ENCODE results near the gene OGA. TPM values are rescaled to one million over a fixed set of nuclear protein-coding genes. Genes with fewer than 3 reads are reported as not detected.

The OGA gene
- total RNA-seq, 1 donor from 2014 or later = 119 TPM

DNA sequence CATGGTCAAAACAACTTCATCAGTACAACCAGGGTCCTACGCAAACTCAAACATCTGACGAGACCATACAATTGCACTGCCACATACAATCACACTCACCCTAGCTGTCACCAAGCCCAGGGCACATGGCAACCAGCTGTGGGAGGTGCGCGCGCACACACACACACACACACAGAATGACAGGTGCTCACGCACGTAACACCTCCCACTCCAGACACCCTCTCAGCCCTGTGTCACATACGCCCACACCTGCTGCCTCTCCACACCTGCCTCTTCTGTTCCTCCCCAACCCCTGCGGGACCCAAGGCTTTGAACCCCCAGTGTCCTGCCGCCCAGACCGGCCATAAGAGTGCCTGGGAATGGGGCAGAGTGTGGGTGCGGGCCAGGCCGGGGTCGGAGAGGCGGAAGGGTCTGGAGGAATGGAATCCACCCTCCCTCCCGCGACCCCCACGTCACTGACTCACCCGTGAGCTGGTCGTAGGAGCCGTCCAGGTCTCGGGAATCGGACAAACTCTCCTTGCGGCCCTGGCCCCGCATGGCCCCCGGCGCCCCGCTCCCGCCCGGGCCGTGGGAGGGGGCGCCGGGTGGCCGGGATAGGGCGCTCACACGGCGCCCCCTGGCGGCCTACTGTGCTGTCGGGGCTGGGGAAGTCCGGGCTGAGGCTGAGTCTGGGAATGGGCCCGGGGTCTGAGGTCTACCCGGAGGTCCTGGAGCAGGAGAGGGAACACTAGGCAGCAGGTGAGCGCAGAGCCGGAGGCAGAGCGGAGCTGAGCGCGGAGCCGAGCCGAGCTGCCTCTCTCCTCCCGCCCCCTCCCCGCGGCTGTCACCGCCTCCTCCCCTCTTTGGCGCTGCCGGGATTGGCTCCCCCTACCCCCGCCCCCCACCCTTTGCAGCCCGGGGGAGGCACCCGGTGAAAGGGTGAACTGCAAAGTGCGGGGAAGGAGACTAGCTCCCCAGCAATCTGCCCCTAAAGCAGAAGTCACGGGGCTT, 25.1 kb upstream of the OGA start, which contains the start of gene KCNIP2:
TSS of gene KCNIP2 (minus strand) at position 769 of the 990 bp plus-strand sequence. CDS start at position 537, 232 bp downstream.
- H3K79me2 ChIP-seq (ENCODE audit: insufficient read depth, low read length) = no peaks in the 10 kb centered on the region
- peaks cover 13% of the 10 kb centered on the region for H3K36me3 Mint-ChIP-seq (ENCODE audit: low read depth, unreplicated experiment)
- TF ChIP-seq EZH2 (IDR thresholded peaks at IDR 0.05; ENCODE audit: insufficient read depth, low read length) = no peak
- TF ChIP-seq, protein P1, sequence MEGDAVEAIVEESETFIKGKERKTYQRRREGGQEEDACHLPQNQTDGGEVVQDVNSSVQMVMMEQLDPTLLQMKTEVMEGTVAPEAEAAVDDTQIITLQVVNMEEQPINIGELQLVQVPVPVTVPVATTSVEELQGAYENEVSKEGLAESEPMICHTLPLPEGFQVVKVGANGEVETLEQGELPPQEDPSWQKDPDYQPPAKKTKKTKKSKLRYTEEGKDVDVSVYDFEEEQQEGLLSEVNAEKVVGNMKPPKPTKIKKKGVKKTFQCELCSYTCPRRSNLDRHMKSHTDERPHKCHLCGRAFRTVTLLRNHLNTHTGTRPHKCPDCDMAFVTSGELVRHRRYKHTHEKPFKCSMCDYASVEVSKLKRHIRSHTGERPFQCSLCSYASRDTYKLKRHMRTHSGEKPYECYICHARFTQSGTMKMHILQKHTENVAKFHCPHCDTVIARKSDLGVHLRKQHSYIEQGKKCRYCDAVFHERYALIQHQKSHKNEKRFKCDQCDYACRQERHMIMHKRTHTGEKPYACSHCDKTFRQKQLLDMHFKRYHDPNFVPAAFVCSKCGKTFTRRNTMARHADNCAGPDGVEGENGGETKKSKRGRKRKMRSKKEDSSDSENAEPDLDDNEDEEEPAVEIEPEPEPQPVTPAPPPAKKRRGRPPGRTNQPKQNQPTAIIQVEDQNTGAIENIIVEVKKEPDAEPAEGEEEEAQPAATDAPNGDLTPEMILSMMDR (IDR thresholded peaks at IDR 0.05; ENCODE audit: insufficient read depth, low read depth, low read length) = peak; percentile 24
- H3K27ac ChIP-seq (ENCODE audit: low read depth, low read length) = no peak within 1 kb of the TSS
- H3K27me3 Mint-ChIP-seq (ENCODE audit: low read depth, unreplicated experiment) = peaks cover 13% of the 10 kb centered on the region
- no peak within 1 kb of the TSS for H3K4me3 ChIP-seq (ENCODE audit: insufficient read depth, low read depth, low read length)
- no peak within 1 kb of the TSS for H3K9ac ChIP-seq (ENCODE audit: low read length)
- peaks cover 15% of the 10 kb centered on the region for H3K4me1 ChIP-seq (ENCODE audit: insufficient read depth, low read length)
- peaks cover 15% of the 10 kb centered on the region for H3K4me1 Mint-ChIP-seq (ENCODE audit: low read depth, unreplicated experiment)
- no peaks in the 10 kb centered on the region for H3K36me3 ChIP-seq (ENCODE audit: insufficient read depth, low read length)
- no peaks in the 10 kb centered on the region for H3K9me3 ChIP-seq (ENCODE audit: insufficient read depth, low read depth, low read length)
- H4K20me1 ChIP-seq (ENCODE audit: insufficient read depth, low read length) = peaks cover 64% of the 10 kb centered on the region
- peak within 1 kb of the TSS; percentile 62 for H3K4me2 ChIP-seq (ENCODE audit: low read length)
- peak within 1 kb of the TSS; percentile 30 for H3K27ac Mint-ChIP-seq (ENCODE audit: unreplicated experiment)
- H2AFZ ChIP-seq (ENCODE audit: low read depth, low read length) = no peak within 1 kb of the TSS
- H3K9me3 Mint-ChIP-seq (ENCODE audit: unreplicated experiment) = no peaks in the 10 kb centered on the region
- FAIRE-seq (no peak), DNase-seq (ENCODE audit: low read depth) (no peak)
- peak within 1 kb of the TSS; percentile 73 for H3K4me3 Mint-ChIP-seq (ENCODE audit: unreplicated experiment)
- H3K27me3 ChIP-seq (ENCODE audit: insufficient read depth, low read length) = peaks cover 9% of the 10 kb centered on the region

DNA sequence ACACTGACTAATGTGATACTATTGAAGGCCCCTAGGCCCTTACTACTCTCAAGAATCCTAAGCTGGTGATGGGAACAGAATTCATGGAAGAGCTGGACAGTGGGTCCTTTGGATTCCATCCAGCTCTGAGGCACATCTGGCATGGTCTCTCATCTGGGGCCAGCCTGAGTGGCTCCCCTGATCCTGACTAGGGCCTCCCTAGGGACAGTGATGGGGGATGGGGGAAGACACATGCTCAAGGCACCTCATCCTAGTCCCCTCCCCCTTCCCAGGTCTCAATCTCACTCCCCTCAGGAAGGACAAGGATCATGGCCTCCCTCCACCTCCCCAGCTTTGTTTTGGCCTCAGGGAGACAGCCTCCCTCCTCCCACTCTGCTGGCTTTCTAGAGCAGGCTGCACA, 23.6 kb upstream of the OGA start:
- no peak overlapping the region for H3K4me3 Mint-ChIP-seq (ENCODE audit: unreplicated experiment)
- H3K4me2 ChIP-seq (ENCODE audit: low read length) = no peak overlapping the region
- H3K36me3 Mint-ChIP-seq (ENCODE audit: low read depth, unreplicated experiment) = peaks cover 5% of the 10 kb centered on the region
- FAIRE-seq = no peak
- H3K9me3 ChIP-seq (ENCODE audit: insufficient read depth, low read depth, low read length) = no peaks in the 10 kb centered on the region
- H3K4me1 ChIP-seq (ENCODE audit: insufficient read depth, low read length) = peaks cover 15% of the 10 kb centered on the region
- H3K4me3 ChIP-seq (ENCODE audit: insufficient read depth, low read depth, low read length) = no peak overlapping the region
- H3K9ac ChIP-seq (ENCODE audit: low read length) = no peak overlapping the region
- no peak overlapping the region for H3K27ac ChIP-seq (ENCODE audit: low read depth, low read length)
- H2AFZ ChIP-seq (ENCODE audit: low read depth, low read length) = no peak overlapping the region
- peaks cover 11% of the 10 kb centered on the region for H3K4me1 Mint-ChIP-seq (ENCODE audit: low read depth, unreplicated experiment)
- no peak overlapping the region for H3K27ac Mint-ChIP-seq (ENCODE audit: unreplicated experiment)
- peaks cover 13% of the 10 kb centered on the region for H3K27me3 Mint-ChIP-seq (ENCODE audit: low read depth, unreplicated experiment)
- H3K36me3 ChIP-seq (ENCODE audit: insufficient read depth, low read length) = no peaks in the 10 kb centered on the region
- no peaks in the 10 kb centered on the region for H3K9me3 Mint-ChIP-seq (ENCODE audit: unreplicated experiment)
- DNase-seq (ENCODE audit: low read depth) = no peak
- H4K20me1 ChIP-seq (ENCODE audit: insufficient read depth, low read length) = peaks cover 67% of the 10 kb centered on the region
- no peaks in the 10 kb centered on the region for H3K79me2 ChIP-seq (ENCODE audit: insufficient read depth, low read length)
- TF ChIP-seq, protein P1 (IDR thresholded peaks at IDR 0.05; ENCODE audit: insufficient read depth, low read depth, low read length) = no peak
- no peak for TF ChIP-seq EZH2 (IDR thresholded peaks at IDR 0.05; ENCODE audit: insufficient read depth, low read length)
- peaks cover 9% of the 10 kb centered on the region for H3K27me3 ChIP-seq (ENCODE audit: insufficient read depth, low read length)
